ENCODE data around the gene MBNL1.

MBNL1 gene

GRCh38 chr3:152296382-152296781 lies 27.7 kb downstream of the MBNL1 start:
- DNase-seq (ENCODE audit: low spot score) (no peak), FAIRE-seq (no peak)

- no peak for DNase-seq (ENCODE audit: low spot score)
- FAIRE-seq: no peak
These were observed 28.2 kb downstream of the MBNL1 start for GRCh38 chr3:152296971-152297370.

- FAIRE-seq (no peak), DNase-seq (ENCODE audit: low spot score) (peak; percentile 10)
These were observed 29.9 kb downstream of the MBNL1 start for GRCh38 chr3:152298393-152299248.

- no peak for DNase-seq (ENCODE audit: low spot score)
- FAIRE-seq: no peak
These were observed 30.7 kb downstream of the MBNL1 start for GRCh38 chr3:152299249-152299976.

GRCh38 chr3:152300029-152300731 lies 31.5 kb downstream of the MBNL1 start:
- no peak for FAIRE-seq
- no peak for DNase-seq (ENCODE audit: low spot score)

- DNase-seq (ENCODE audit: low spot score) (no peak), FAIRE-seq (no peak)
These were observed 33.0 kb downstream of the MBNL1 start for GRCh38 chr3:152301745-152302181.

- FAIRE-seq (no peak), DNase-seq (ENCODE audit: low spot score) (no peak)
These were observed 33.8 kb downstream of the MBNL1 start for GRCh38 chr3:152302521-152303021.

GRCh38 chr3:152304160-152304559 lies 35.4 kb downstream of the MBNL1 start:
- DNase-seq (ENCODE audit: low spot score): no peak
- no peak for FAIRE-seq

- FAIRE-seq (no peak), DNase-seq (ENCODE audit: low spot score) (no peak)
These were observed 36.3 kb downstream of the MBNL1 start for GRCh38 chr3:152305075-152305474.

- no peak for FAIRE-seq
- DNase-seq (ENCODE audit: low spot score): no peak
These were observed 39.2 kb downstream of the MBNL1 start for GRCh38 chr3:152307829-152308474.

- FAIRE-seq: no peak
- no peak for DNase-seq (ENCODE audit: low spot score)
These were observed 39.7 kb downstream of the MBNL1 start for GRCh38 chr3:152308475-152308844.

- no peak for FAIRE-seq
- DNase-seq (ENCODE audit: low spot score): no peak
These were observed 40.3 kb downstream of the MBNL1 start for GRCh38 chr3:152309031-152309430.

GRCh38 chr3:152309535-152310307 lies 41.0 kb downstream of the MBNL1 start:
- FAIRE-seq (no peak), DNase-seq (ENCODE audit: low spot score) (no peak)

- no peak for FAIRE-seq
- DNase-seq (ENCODE audit: low spot score): no peak
These were observed 44.7 kb downstream of the MBNL1 start for GRCh38 chr3:152313430-152313829.

- no peak for FAIRE-seq
- DNase-seq (ENCODE audit: low spot score): no peak
These were observed 45.2 kb downstream of the MBNL1 start for GRCh38 chr3:152313914-152314313.

GRCh38 chr3:152314677-152315353 lies 46.1 kb downstream of the MBNL1 start:
- FAIRE-seq (no peak), DNase-seq (ENCODE audit: low spot score) (no peak)

- no peak for FAIRE-seq
- DNase-seq (ENCODE audit: low spot score): no peak
These were observed 46.9 kb downstream of the MBNL1 start for GRCh38 chr3:152315623-152316022.

- DNase-seq (ENCODE audit: low spot score) (no peak), FAIRE-seq (no peak)
These were observed 47.6 kb downstream of the MBNL1 start for GRCh38 chr3:152316318-152316717.

GRCh38 chr3:152317184-152317583 lies 48.5 kb downstream of the MBNL1 start:
- FAIRE-seq (no peak), DNase-seq (ENCODE audit: low spot score) (no peak)

- no peak for DNase-seq (ENCODE audit: low spot score)
- FAIRE-seq: no peak
These were observed 49.2 kb downstream of the MBNL1 start for GRCh38 chr3:152317956-152318355.

Measured in urothelium cell line (cell line).